WTC11 (cell line): ENCODE results near the gene FHL1.

Experiments
- CBFB ChIP-seq: sonication (generic); formaldehyde crosslinking; IDR thresholded peaks from 2 replicates; pipeline ENCODE4 v1.8.1; 2022; ENCODE audit warnings: mild to moderate bottlenecking, low read depth, missing genetic modification reagents
- CTCF ChIP-seq: fragments of 200-600 bp; IDR thresholded peaks from 2 replicates; pipeline ENCODE4 v1.8.0; 2022; ENCODE audit warnings: antibody characterized with exemption
- MAX ChIP-seq: sonication (generic); formaldehyde crosslinking; IDR thresholded peaks from 2 replicates; pipeline ENCODE4 v1.8.0; 2022; ENCODE audit warnings: mild to moderate bottlenecking, missing genetic modification reagents
- ZBTB21 ChIP-seq: sonication (generic); formaldehyde crosslinking; IDR thresholded peaks from 2 replicates; pipeline ENCODE4 v1.8.1; 2023; ENCODE audit warnings: mild to moderate bottlenecking, missing genetic modification reagents, borderline replicate concordance

GRCh38 chrX:136220540-136220939, 73.2 kb downstream of the FHL1 start:
- TF ChIP-seq MAX (CRISPR knock-in tag): no peak
- no peak for TF ChIP-seq CBFB (CRISPR knock-in tag)
- no peak for TF ChIP-seq CTCF
- TF ChIP-seq ZBTB21 (CRISPR knock-in tag): no peak
